GM23338 (cell line): ENCODE results near the gene LYRM2.

Experiments used
- CREB1 ChIP-seq: fragments of 250-450 bp; sonication (Bioruptor Pico); IDR thresholded peaks from 2 replicates; pipeline ENCODE4 v1.5.0; 2020; ENCODE audit warnings: low read depth, mild to moderate bottlenecking, moderate library complexity
- CTCF ChIP-seq, 2 experiments: fragments of 200-600 bp in 1 of 2; sonication (generic) in 1 of 2; conservative IDR thresholded peaks; 2 replicates each; pipeline versions ENCODE4 v1.5.1 to v1.6.1; 2016 to 2017; ENCODE audit warnings: antibody characterized with exemption in 2 of 2, low read depth in 2 of 2, mild to moderate bottlenecking in 2 of 2, moderate library complexity in 1 of 2
- EZH2 ChIP-seq: fragments of 200-600 bp; sonication (generic); IDR thresholded peaks from one replicate; pipeline ENCODE4 v1.8.0; 2017; ENCODE audit warnings: antibody characterized with exemption, mild to moderate bottlenecking, low read depth; ENCODE audit not compliant: unreplicated experiment
- EZH2phosphoT487 ChIP-seq: fragments of 200-600 bp; sonication (generic); IDR thresholded peaks from one replicate; pipeline ENCODE4 v1.8.1; 2018; ENCODE audit warnings: antibody characterized with exemption; ENCODE audit not compliant: unreplicated experiment
- JUNB ChIP-seq: IDR thresholded peaks from one replicate; pipeline ENCODE4 v1.6.1; 2016; ENCODE audit warnings: antibody characterized with exemption; ENCODE audit not compliant: unreplicated experiment
- POLR2AphosphoS5 ChIP-seq: IDR thresholded peaks from 2 replicates; pipeline ENCODE4 v1.6.1; 2016; ENCODE audit warnings: antibody characterized with exemption, low read depth
- REST ChIP-seq: IDR thresholded peaks from one replicate; pipeline ENCODE4 v1.6.1; 2018; ENCODE audit warnings: antibody characterized with exemption; ENCODE audit not compliant: unreplicated experiment
- STAT1 ChIP-seq: IDR thresholded peaks from one replicate; pipeline ENCODE4 v1.6.1; 2016; ENCODE audit warnings: antibody characterized with exemption; ENCODE audit not compliant: unreplicated experiment
- ZNF331 ChIP-seq: fragments of 250-450 bp; sonication (Bioruptor Pico); IDR thresholded peaks from 2 replicates; pipeline ENCODE4 v1.5.0; 2020; ENCODE audit warnings: low read depth, mild to moderate bottlenecking, moderate library complexity
- ZNF462 ChIP-seq: fragments of 250-450 bp; sonication (Bioruptor Pico); IDR thresholded peaks from 2 replicates; pipeline ENCODE4 v1.5.0; 2020; ENCODE audit warnings: mild to moderate bottlenecking, moderate library complexity

- TF ChIP-seq CTCF (conservative IDR thresholded peaks at IDR 0.05; ENCODE audit: low read depth in 2 of 2) (no peak), EZH2phosphoT487 (no peak), ZNF331 (CRISPR knock-in tag) (no peak), EZH2 (no peak), CREB1 (CRISPR knock-in tag) (no peak), POLR2AphosphoS5 (no peak), ZNF462 (CRISPR knock-in tag) (no peak), REST (no peak), JUNB (no peak), STAT1 (no peak)
Observed at GRCh38 chr6:89630488-89630887, 8.1 kb downstream of the LYRM2 start.
